Fibroblast of lung (primary cell): ENCODE results near the gene ECI1.

Source experiments
- EZH2 ChIP-seq: IDR thresholded peaks from 2 replicates; pipeline ENCODE4 v1.5.1; 2012; ENCODE audit warnings: low read length, control low read depth, mild to moderate bottlenecking; ENCODE audit errors: missing control alignments
- TF ChIP-seq, protein P1 (sequence below), 2 donors: IDR thresholded peaks in 1 of 2; conservative IDR thresholded peaks in 1 of 2; 1 replicate in 1 of 2; 2 replicates in 1 of 2; pipeline ENCODE4 v1.5.1; 2011 to 2012; ENCODE audit warnings: low read length in 2 of 2, control low read depth in 1 of 2, inconsistent platforms in 1 of 2, low read depth in 1 of 2, mild to moderate bottlenecking in 1 of 2

DNA sequence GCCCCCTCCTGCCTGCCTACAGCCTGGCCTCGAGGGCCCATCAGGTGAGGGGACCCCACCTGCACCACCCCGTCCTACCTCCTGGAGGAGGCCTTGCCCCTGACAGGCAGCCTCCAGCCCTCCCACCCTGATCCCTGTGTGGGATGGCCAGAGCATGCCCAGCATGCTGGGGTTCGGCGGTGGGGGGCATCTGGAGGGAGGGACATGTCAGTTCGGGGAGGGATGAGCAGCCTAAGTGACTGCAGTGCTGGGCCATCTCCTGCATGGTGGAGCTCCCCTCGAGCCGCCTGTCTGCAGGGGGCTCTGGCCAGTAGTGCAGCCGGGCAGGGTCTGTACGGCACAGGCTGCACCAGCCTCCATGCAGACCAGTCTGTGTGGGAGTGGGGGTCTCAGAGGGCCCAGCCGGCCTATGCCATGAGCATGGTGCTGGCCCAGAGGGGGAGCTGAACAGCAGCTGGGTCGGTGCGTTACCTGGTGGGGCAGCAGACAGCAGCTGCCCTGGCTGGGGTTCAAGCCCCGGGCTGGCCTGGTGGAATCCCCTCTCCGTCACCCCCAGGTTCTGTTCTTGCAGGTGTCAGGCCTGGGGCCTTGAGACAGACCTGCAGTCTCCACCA lies 20.6 kb upstream of the ECI1 start:
- TF ChIP-seq, protein P1, sequence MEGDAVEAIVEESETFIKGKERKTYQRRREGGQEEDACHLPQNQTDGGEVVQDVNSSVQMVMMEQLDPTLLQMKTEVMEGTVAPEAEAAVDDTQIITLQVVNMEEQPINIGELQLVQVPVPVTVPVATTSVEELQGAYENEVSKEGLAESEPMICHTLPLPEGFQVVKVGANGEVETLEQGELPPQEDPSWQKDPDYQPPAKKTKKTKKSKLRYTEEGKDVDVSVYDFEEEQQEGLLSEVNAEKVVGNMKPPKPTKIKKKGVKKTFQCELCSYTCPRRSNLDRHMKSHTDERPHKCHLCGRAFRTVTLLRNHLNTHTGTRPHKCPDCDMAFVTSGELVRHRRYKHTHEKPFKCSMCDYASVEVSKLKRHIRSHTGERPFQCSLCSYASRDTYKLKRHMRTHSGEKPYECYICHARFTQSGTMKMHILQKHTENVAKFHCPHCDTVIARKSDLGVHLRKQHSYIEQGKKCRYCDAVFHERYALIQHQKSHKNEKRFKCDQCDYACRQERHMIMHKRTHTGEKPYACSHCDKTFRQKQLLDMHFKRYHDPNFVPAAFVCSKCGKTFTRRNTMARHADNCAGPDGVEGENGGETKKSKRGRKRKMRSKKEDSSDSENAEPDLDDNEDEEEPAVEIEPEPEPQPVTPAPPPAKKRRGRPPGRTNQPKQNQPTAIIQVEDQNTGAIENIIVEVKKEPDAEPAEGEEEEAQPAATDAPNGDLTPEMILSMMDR (conservative IDR thresholded peaks at IDR 0.05 in 1 of 2, IDR thresholded peaks at IDR 0.05 in 1 of 2; ENCODE audit: low read depth in 1 of 2, low read length in 2 of 2): no peak
- no peak for TF ChIP-seq EZH2
